ENCODE data around the gene ERC2.

Gene ERC2

GRCh38 chr3:55488398-55489055, 979.7 kb downstream of the ERC2 start (continued):
- 0 out of 2 replicates have a peak, but pooled peaks have one; percentile 37 for TF ChIP-seq REST (tag by site-specific recombination; IDR thresholded peaks at IDR 0.05)
- no peak for TF ChIP-seq ZNF501 (tag by site-specific recombination; IDR thresholded peaks at IDR 0.05)
- TF ChIP-seq TCF7L2 (IDR thresholded peaks at IDR 0.05; ENCODE audit: borderline replicate concordance, low read depth, low read length), result no peak
- TF ChIP-seq ZNF585B (tag by site-specific recombination; IDR thresholded peaks at IDR 0.05), result no peak
- no peak for TF ChIP-seq ZBTB44 (tag by site-specific recombination; IDR thresholded peaks at IDR 0.05)
- TF ChIP-seq ZNF26 (tag by site-specific recombination; IDR thresholded peaks at IDR 0.05), result no peak
- no peak for TF ChIP-seq ZNF830 (tag by site-specific recombination; IDR thresholded peaks at IDR 0.05; ENCODE audit: low read depth)
- TF ChIP-seq ZNF555 (tag by site-specific recombination; conservative IDR thresholded peaks at IDR 0.05), result no peak
- TF ChIP-seq AEBP2 (tag by site-specific recombination; IDR thresholded peaks at IDR 0.05; ENCODE audit: borderline replicate concordance), result no peak
- TF ChIP-seq ZNF626 (tag by site-specific recombination; IDR thresholded peaks at IDR 0.05), result no peak
- no peak for TF ChIP-seq ZNF623 (tag by site-specific recombination; IDR thresholded peaks at IDR 0.05)
- TF ChIP-seq ZNF639 (tag by site-specific recombination; IDR thresholded peaks at IDR 0.05), result no peak
- no peak for TF ChIP-seq ZNF23 (tag by site-specific recombination; IDR thresholded peaks at IDR 0.05; ENCODE audit: borderline replicate concordance)
- no peak for TF ChIP-seq PRDM1 (tag by site-specific recombination; IDR thresholded peaks at IDR 0.05)
- TF ChIP-seq ZNF394 (tag by site-specific recombination; IDR thresholded peaks at IDR 0.05; ENCODE audit: borderline replicate concordance), result no peak
- no peak for TF ChIP-seq TSHZ1 (tag by site-specific recombination; IDR thresholded peaks at IDR 0.05; ENCODE audit: borderline replicate concordance)
- no peak for TF ChIP-seq ZNF791 (tag by site-specific recombination; IDR thresholded peaks at IDR 0.05)
- TF ChIP-seq SCRT1 (tag by site-specific recombination; IDR thresholded peaks at IDR 0.05; ENCODE audit: borderline replicate concordance), result no peak
- TF ChIP-seq ZNF747 (tag by site-specific recombination; IDR thresholded peaks at IDR 0.05), result no peak
- TF ChIP-seq ZBTB26 (tag by site-specific recombination; optimal IDR thresholded peaks at IDR 0.05), result no peak
- no peak for TF ChIP-seq OSR2 (tag by site-specific recombination; IDR thresholded peaks at IDR 0.05)
- TF ChIP-seq ZFP41 (tag by site-specific recombination; IDR thresholded peaks at IDR 0.05; ENCODE audit: borderline replicate concordance), result no peak
- no peak for TF ChIP-seq ZBTB1 (tag by site-specific recombination; IDR thresholded peaks at IDR 0.05)
- TF ChIP-seq GLIS1 (tag by site-specific recombination; IDR thresholded peaks at IDR 0.05), result peak; percentile 92

All from HEK293 (cell line).